HCT116 (cell line): Measurements from ENCODE around the gene MIGA1. TPM values are rescaled to one million over a fixed set of nuclear protein-coding genes. Genes with fewer than 3 reads are reported as not detected.

Experiments used
- ATAC-seq: fragments of 200-7000 bp; cut with Tn5 transposase; 2 replicates; pipeline ENCODE4 v1.9.1; 2020; ENCODE audit warnings: mild to moderate bottlenecking, moderate library complexity
- BruUV-seq: library from RNA; stranded (reverse); fragments of 400-500 nt; replicated peaks from 2 replicates; lab custom pipeline; 2021; lab: Mats Ljungman, UMichigan
- CTCF ChIA-PET: fragments of 300-600 bp; sonication (Branson Sonifier 250); formaldehyde crosslinking; loops from one replicate; lab custom pipeline; 2021; ENCODE audit warnings: antibody characterized with exemption; lab: Charles Lee
- POLR2A ChIA-PET: fragments of 300-600, 350-600 bp; sonication (Branson Sonifier 250); formaldehyde crosslinking; loops from one replicate; lab custom pipeline; 2021; ENCODE audit warnings: antibody characterized with exemption; lab: Charles Lee
- RAD21 ChIA-PET, 2 experiments: fragments of 300-600 bp; sonication (Branson Sonifier 250); formaldehyde crosslinking; loops; one replicate each; lab custom pipeline; 2023; ENCODE audit warnings: low total read pairs in 2 of 2; ENCODE audit not compliant: uncharacterized antibody in 2 of 2, unreplicated experiment in 2 of 2, low non-redundant PET in 1 of 2; lab: Charles Lee
- DNase-seq: peaks from one replicate; pipeline ENCODE4 v3.0.0-alpha.2; 2010; ENCODE audit warnings: low read depth, low spot score
- H2AFZ ChIP-seq: fragments of 200-600 bp; shearing (Covaris generic), sonication (generic); 2 replicates; pipeline ENCODE4 v1.6.1; 2017; ENCODE audit warnings: low read depth, mixed run types, mixed read lengths, antibody characterized with exemption, low read length; ENCODE audit not compliant: poor library complexity, severe bottlenecking
- H3K27ac ChIP-seq: 2 replicates; pipeline ENCODE4 v1.5.1; 2012; ENCODE audit warnings: low read depth, low read length
- H3K27me3 ChIP-seq: fragments of 200-600 bp; sonication (generic); 2 replicates; pipeline ENCODE4 v1.6.1; 2016; ENCODE audit warnings: mixed run types, low read length, mixed read lengths; ENCODE audit not compliant: insufficient read depth
- H3K36me3 ChIP-seq, 2 experiments: fragments of 200-500 bp in 1 of 2; fragments of 200-600 bp in 1 of 2; sonication (Bioruptor generic) in 1 of 2; sonication (generic) in 1 of 2; 2 replicates each; pipeline versions ENCODE4 v1.5.1 to v1.6.1; 2014 to 2016; ENCODE audit warnings: low read length in 2 of 2, inconsistent platforms in 1 of 2, mixed read lengths in 1 of 2, mixed run types in 1 of 2; ENCODE audit not compliant: insufficient read depth in 2 of 2, control insufficient read depth in 1 of 2
- H3K4me1 ChIP-seq, 2 experiments: fragments of 200-600 bp in 1 of 2; sonication (generic) in 1 of 2; 2 replicates each; pipeline versions ENCODE4 v1.5.1 to v1.6.1; 2012 to 2017; ENCODE audit warnings: low read length in 2 of 2, inconsistent platforms in 1 of 2, mild to moderate bottlenecking in 1 of 2, mixed read lengths in 1 of 2, mixed run types in 1 of 2, moderate library complexity in 1 of 2; ENCODE audit not compliant: insufficient read depth in 2 of 2, control insufficient read depth in 1 of 2
- H3K4me2 ChIP-seq: fragments of 200-600 bp; sonication (generic); 2 replicates; pipeline ENCODE4 v1.6.1; 2017; ENCODE audit warnings: mixed run types, low read length, mixed read lengths
- H3K4me3 ChIP-seq, 2 experiments: fragments of 200-600 bp in 1 of 2; sonication (generic) in 1 of 2; replicated peaks in 1 of 2; 2 replicates each; pipeline ENCODE4 v1.5.1; 2011 to 2016; ENCODE audit warnings: low read length in 2 of 2, control low read depth in 1 of 2, low read depth in 1 of 2, mild to moderate bottlenecking in 1 of 2, mixed read lengths in 1 of 2, mixed run types in 1 of 2
- H3K79me2 ChIP-seq: fragments of 200-600 bp; sonication (generic); 2 replicates; pipeline ENCODE4 v1.6.1; 2017; ENCODE audit warnings: mild to moderate bottlenecking, mixed run types, low read length, moderate library complexity, mixed read lengths; ENCODE audit not compliant: insufficient read depth
- H3K9ac ChIP-seq: fragments of 200-600 bp; sonication (generic); 2 replicates; pipeline ENCODE4 v1.6.1; 2016; ENCODE audit warnings: low read length, mixed read lengths
- H3K9me2 ChIP-seq: fragments of 200-600 bp; sonication (generic), shearing (Covaris generic); 2 replicates; pipeline ENCODE4 v1.6.1; 2017; ENCODE audit warnings: mixed run types, mild to moderate bottlenecking, moderate library complexity; ENCODE audit not compliant: insufficient read depth
- H3K9me3 ChIP-seq, 2 experiments: fragments of 200-500 bp in 1 of 2; fragments of 200-600 bp in 1 of 2; sonication (Bioruptor generic) in 1 of 2; sonication (generic) in 1 of 2; 2 replicates each; pipeline ENCODE4 v1.6.1; 2014 to 2017; ENCODE audit warnings: low read length in 2 of 2, mixed read lengths in 2 of 2, inconsistent platforms in 1 of 2, low read depth in 1 of 2, mild to moderate bottlenecking in 1 of 2, mixed run types in 1 of 2, moderate library complexity in 1 of 2; ENCODE audit not compliant: control insufficient read depth in 1 of 2, insufficient read depth in 1 of 2
- H4K20me1 ChIP-seq: fragments of 200-600 bp; sonication (generic), shearing (Covaris generic); 2 replicates; pipeline ENCODE4 v1.6.1; 2017; ENCODE audit warnings: mixed run types, mild to moderate bottlenecking, moderate library complexity; ENCODE audit not compliant: insufficient read depth
- CBX3 ChIP-seq: IDR thresholded peaks from 2 replicates; pipeline ENCODE4 v1.6.1; 2012; ENCODE audit warnings: low read depth
- CEBPB ChIP-seq: IDR thresholded peaks from 2 replicates; pipeline ENCODE4 v1.6.1; 2012; ENCODE audit warnings: low read depth
- CTCF ChIP-seq, 3 experiments: fragments of 200-600 bp in 1 of 3; sonication (generic) in 1 of 3; IDR thresholded peaks in 2 of 3; conservative IDR thresholded peaks in 1 of 3; 2 replicates each; pipeline ENCODE4 v1.5.1; 2012 to 2017; ENCODE audit warnings: low read depth in 2 of 3, low read length in 2 of 3, antibody characterized with exemption in 1 of 3, borderline replicate concordance in 1 of 3, control low read depth in 1 of 3, mild to moderate bottlenecking in 1 of 3, mixed read lengths in 1 of 3, mixed run types in 1 of 3, moderate library complexity in 1 of 3; ENCODE audit not compliant: insufficient read depth in 1 of 3
- EGR1 ChIP-seq: IDR thresholded peaks from 2 replicates; pipeline ENCODE4 v1.6.1; 2012; ENCODE audit warnings: low read depth
- ELF1 ChIP-seq: IDR thresholded peaks from 2 replicates; pipeline ENCODE4 v1.6.1; 2012; ENCODE audit warnings: low read depth, borderline replicate concordance
- EZH2 ChIP-seq: fragments of 200-600 bp; sonication (generic); IDR thresholded peaks from 2 replicates; pipeline ENCODE4 v1.6.1; 2017; ENCODE audit warnings: antibody characterized with exemption, mixed run types
- EZH2phosphoT487 ChIP-seq: fragments of 200-600 bp; IDR thresholded peaks from 2 replicates; pipeline ENCODE4 v1.6.1; 2018; ENCODE audit warnings: antibody characterized with exemption, borderline replicate concordance
- FOSL1 ChIP-seq: IDR thresholded peaks from 2 replicates; pipeline ENCODE4 v1.6.1; 2012; ENCODE audit warnings: low read depth
- JUND ChIP-seq: IDR thresholded peaks from 2 replicates; pipeline ENCODE4 v1.6.1; 2012
- POLR2AphosphoS5 ChIP-seq: IDR thresholded peaks from 2 replicates; pipeline ENCODE4 v1.6.1; 2011; ENCODE audit warnings: mild to moderate bottlenecking, low read depth, low read length, moderate library complexity
- SIN3A ChIP-seq: IDR thresholded peaks from 2 replicates; pipeline ENCODE4 v1.6.1; 2012; ENCODE audit warnings: low read depth
- SP1 ChIP-seq: IDR thresholded peaks from 2 replicates; pipeline ENCODE4 v1.6.1; 2012; ENCODE audit warnings: low read depth
- SRF ChIP-seq: IDR thresholded peaks from 2 replicates; pipeline ENCODE4 v1.6.1; 2012; ENCODE audit warnings: low read depth
- TCF7L2 ChIP-seq: IDR thresholded peaks from 2 replicates; pipeline ENCODE4 v1.7.0; 2011; ENCODE audit warnings: borderline replicate concordance, inconsistent platforms; ENCODE audit not compliant: insufficient read depth, insufficient read length; ENCODE audit errors: extremely low read depth
- YY1 ChIP-seq: IDR thresholded peaks from 2 replicates; pipeline ENCODE4 v1.6.1; 2011; ENCODE audit warnings: low read length, low read depth, moderate library complexity, mild to moderate bottlenecking; ENCODE audit not compliant: insufficient replicate concordance; ENCODE audit errors: extremely low read depth
- ZFX ChIP-seq: fragments of 450-650 bp; IDR thresholded peaks from 2 replicates; pipeline ENCODE4 v1.6.1; 2017
- ZNF274 ChIP-seq: fragments of 200-500 bp; sonication (Bioruptor generic); IDR thresholded peaks from 2 replicates; pipeline ENCODE4 v1.6.1; 2014; ENCODE audit warnings: mild to moderate bottlenecking, low read depth, low read length, inconsistent platforms
- intact Hi-C: fragments of 100-400 bp; cut with micrococcal nuclease; formaldehyde crosslinking; loops from 2 replicates; pipeline ENCODE4 v1.10.0; 2022
- total RNA-seq: library from RNA; stranded (reverse); gene quantifications from one replicate; pipeline ENCODE4 v1.2.1, GENCODE V29; 2021; ENCODE audit not compliant: unreplicated experiment
- TF ChIP-seq, protein P1 (sequence below): IDR thresholded peaks from 2 replicates; pipeline ENCODE4 v1.6.1; 2012

MIGA1 gene
- total RNA-seq, 1 experiment from 2014 or later = 9.6 TPM

GRCh38 chr1:77834771-77835334 lies 55.4 kb downstream of the MIGA1 start:
- Histone ChIP-seq H3K9me2 (no peaks in the 10 kb centered on the region), H3K4me2 (no peak overlapping the region), H3K4me1 (no peaks in the 10 kb centered on the region), H3K27me3 (no peaks in the 10 kb centered on the region), H3K27ac (no peak overlapping the region), H3K9me3 (no peaks in the 10 kb centered on the region), H4K20me1 (no peaks in the 10 kb centered on the region), H3K4me3 (no peak overlapping the region), H2AFZ (no peak overlapping the region), H3K79me2 (no peaks in the 10 kb centered on the region), H3K9ac (no peak overlapping the region), H3K36me3 (no peaks in the 10 kb centered on the region)
- POLR2A ChIA-PET = no interaction called here
- ATAC-seq (no peak), DNase-seq (no peak)
- CTCF ChIA-PET = no interaction called here
- no TSS peak for BruUV-seq
- RAD21 ChIA-PET = no interaction called here
- intact Hi-C loops = no loop called here
- TF ChIP-seq CEBPB (no peak), SIN3A (no peak), ZFX (no peak), FOSL1 (no peak), SP1 (no peak), TCF7L2 (no peak), EGR1 (no peak), CTCF (IDR thresholded peaks at IDR 0.05 in 2 of 3, conservative IDR thresholded peaks at IDR 0.05 in 1 of 3; ENCODE audit: borderline replicate concordance in 1 of 3, insufficient read depth in 1 of 3, low read depth in 2 of 3, low read length in 2 of 3) (no peak), YY1 (no peak), SRF (no peak), ELF1 (no peak), JUND (no peak), CBX3 (no peak), EZH2phosphoT487 (no peak), POLR2AphosphoS5 (no peak), ZNF274 (no peak), EZH2 (no peak)
- TF ChIP-seq, protein P1, sequence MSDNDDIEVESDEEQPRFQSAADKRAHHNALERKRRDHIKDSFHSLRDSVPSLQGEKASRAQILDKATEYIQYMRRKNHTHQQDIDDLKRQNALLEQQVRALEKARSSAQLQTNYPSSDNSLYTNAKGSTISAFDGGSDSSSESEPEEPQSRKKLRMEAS = no peak
- TF ChIP-seq, all 23 proteins: peak for 0
